Ishikawa (cell line): Measurements from ENCODE around the gene RND3.

ENCODE experiments used
- CEBPB ChIP-seq: IDR thresholded peaks from 2 replicates; pipeline ENCODE4 v1.6.1; 2012
- EGR1 ChIP-seq: IDR thresholded peaks from 2 replicates; pipeline ENCODE4 v1.6.1; 2012
- EP300 ChIP-seq: IDR thresholded peaks from 2 replicates; pipeline ENCODE4 v1.6.1; 2012; ENCODE audit warnings: borderline replicate concordance
- RAD21 ChIP-seq: IDR thresholded peaks from 2 replicates; pipeline ENCODE4 v1.6.1; 2012; ENCODE audit warnings: low read depth
- TAF1 ChIP-seq: IDR thresholded peaks from 2 replicates; pipeline ENCODE4 v1.6.1; 2012; ENCODE audit warnings: low read depth, mild to moderate bottlenecking
- TF ChIP-seq, protein P1 (sequence below): IDR thresholded peaks from 2 replicates; pipeline ENCODE4 v1.6.1; 2012
- TF ChIP-seq, protein P2 (sequence below): IDR thresholded peaks from 2 replicates; pipeline ENCODE4 v1.6.1; 2012

DNA sequence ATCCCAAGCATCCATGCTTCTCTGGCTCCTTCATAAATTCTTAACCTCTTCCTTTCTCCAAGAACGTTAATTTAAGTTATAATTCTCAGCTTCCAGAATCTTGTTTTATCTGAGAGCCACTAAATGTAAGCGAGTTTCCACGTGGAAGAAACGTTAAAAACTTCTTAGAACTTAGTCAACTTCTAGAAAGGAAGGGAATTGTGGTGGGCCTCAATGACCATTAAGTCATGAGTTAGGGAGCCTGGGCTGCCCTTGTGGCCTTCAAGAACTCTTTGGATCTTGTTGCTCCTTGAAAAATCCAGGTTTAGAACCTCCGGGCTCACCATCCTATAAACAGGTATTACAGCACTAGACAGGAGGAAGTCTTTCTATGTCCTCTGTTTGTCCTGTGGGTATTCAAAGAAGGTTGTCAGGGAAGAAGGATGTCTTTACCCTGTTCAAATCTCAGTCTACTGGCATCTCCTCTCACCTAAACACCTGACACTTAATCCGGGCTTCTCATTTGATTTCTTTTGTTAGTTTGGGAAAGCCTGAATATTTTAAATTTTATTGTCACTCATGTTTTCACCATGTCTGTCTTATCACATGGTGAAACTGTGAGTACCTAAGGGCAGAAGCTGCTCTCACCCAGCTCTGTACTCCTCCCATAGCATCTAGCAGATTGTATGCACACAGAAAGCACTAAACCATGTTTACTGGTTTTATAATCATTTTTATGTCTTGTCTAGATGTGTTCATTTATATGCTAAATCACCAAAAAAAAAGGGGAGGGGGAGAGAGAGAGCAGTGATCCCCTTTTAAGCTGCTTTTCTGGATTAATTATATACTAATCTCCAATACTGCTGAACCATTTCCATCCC is 6.3 kb downstream of the RND3 start:
- no peak for TF ChIP-seq EGR1
- TF ChIP-seq CEBPB = no peak
- TF ChIP-seq EP300 = no peak
- no peak for TF ChIP-seq TAF1
- TF ChIP-seq, protein P1, sequence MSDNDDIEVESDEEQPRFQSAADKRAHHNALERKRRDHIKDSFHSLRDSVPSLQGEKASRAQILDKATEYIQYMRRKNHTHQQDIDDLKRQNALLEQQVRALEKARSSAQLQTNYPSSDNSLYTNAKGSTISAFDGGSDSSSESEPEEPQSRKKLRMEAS = no peak
- no peak for TF ChIP-seq RAD21
- TF ChIP-seq, protein P2, sequence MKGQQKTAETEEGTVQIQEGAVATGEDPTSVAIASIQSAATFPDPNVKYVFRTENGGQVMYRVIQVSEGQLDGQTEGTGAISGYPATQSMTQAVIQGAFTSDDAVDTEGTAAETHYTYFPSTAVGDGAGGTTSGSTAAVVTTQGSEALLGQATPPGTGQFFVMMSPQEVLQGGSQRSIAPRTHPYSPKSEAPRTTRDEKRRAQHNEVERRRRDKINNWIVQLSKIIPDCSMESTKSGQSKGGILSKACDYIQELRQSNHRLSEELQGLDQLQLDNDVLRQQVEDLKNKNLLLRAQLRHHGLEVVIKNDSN = no peak
